ENCODE data around the gene MAGIX.
"Not testable (repeated sequence)": the region's sequence is repeated elsewhere in the genome, so short reads cannot be mapped to it uniquely, and the experiment has no call there.

MAGIX gene

GRCh38 chrX:49120091-49120490 lies 42.5 kb upstream of the MAGIX start:
- H4K20me1 ChIP-seq (ENCODE audit: insufficient read depth, low read length), result no peaks in the 10 kb centered on the region
- H3K9me3 ChIP-seq (ENCODE audit: low read length), result no peaks in the 10 kb centered on the region
- H3F3A ChIP-seq (ENCODE audit: insufficient read depth, low read length), result no peaks in the 10 kb centered on the region
- H3K36me3 ChIP-seq (ENCODE audit: insufficient read depth, low read length), result peaks cover 35% of the 10 kb centered on the region; the same call in 1 of the 2 replicates
- no peaks in the 10 kb centered on the region for H3K27me3 ChIP-seq (ENCODE audit: insufficient read depth, low read length)
- H3K4me2 ChIP-seq (ENCODE audit: low read length), result no peak overlapping the region
- no peak overlapping the region for H3K27ac ChIP-seq (ENCODE audit: low read depth, low read length, poor library complexity, severe bottlenecking)
- H3K9ac ChIP-seq (ENCODE audit: low read length), result no peak overlapping the region
- TF ChIP-seq EZH2 (IDR thresholded peaks at IDR 0.05; ENCODE audit: borderline replicate concordance, low read length), result no peak
- peaks cover 9% of the 10 kb centered on the region for H3K4me1 ChIP-seq (ENCODE audit: insufficient read depth, low read length, severe bottlenecking)
- H3K9me2 ChIP-seq (ENCODE audit: low read depth, low read length), result no peaks in the 10 kb centered on the region
- H3K79me2 ChIP-seq (ENCODE audit: insufficient read depth, low read length), result peaks cover 10% of the 10 kb centered on the region
- no peak overlapping the region for H3K4me3 ChIP-seq (ENCODE audit: low read depth, low read length, poor library complexity, severe bottlenecking)
- H2AFZ ChIP-seq (ENCODE audit: low read length), result no peak overlapping the region

- no peak overlapping the region for H3K27ac ChIP-seq (ENCODE audit: low read depth, low read length, poor library complexity, severe bottlenecking)
- peaks cover 13% of the 10 kb centered on the region; the same call in 1 of the 2 replicates for H3K36me3 ChIP-seq (ENCODE audit: insufficient read depth, low read length)
These were observed 40.1 kb upstream of the MAGIX start for GRCh38 chrX:49122499-49122898.

GRCh38 chrX:49127742-49128258 lies 34.8 kb upstream of the MAGIX start:
- H3K27me3 ChIP-seq (ENCODE audit: insufficient read depth, low read length); H3K9me3 ChIP-seq (ENCODE audit: low read length); H3K9ac ChIP-seq (ENCODE audit: low read length); H4K20me1 ChIP-seq (ENCODE audit: insufficient read depth, low read length); H3K36me3 ChIP-seq (ENCODE audit: insufficient read depth, low read length); H3K4me2 ChIP-seq (ENCODE audit: low read length); H2AFZ ChIP-seq (ENCODE audit: low read length); H3K9me2 ChIP-seq (ENCODE audit: low read depth, low read length); H3K4me3 ChIP-seq (ENCODE audit: low read depth, low read length, poor library complexity, severe bottlenecking); H3F3A ChIP-seq (ENCODE audit: insufficient read depth, low read length); H3K79me2 ChIP-seq (ENCODE audit: insufficient read depth, low read length); H3K27ac ChIP-seq (ENCODE audit: low read depth, low read length, poor library complexity, severe bottlenecking): not testable (repeated sequence)
- peaks cover 10% of the 10 kb centered on the region for H3K4me1 ChIP-seq (ENCODE audit: insufficient read depth, low read length, severe bottlenecking)

More at GRCh38 chrX:49122499-49122898, 40.1 kb upstream of the MAGIX start:
- Histone ChIP-seq H3K4me2 (ENCODE audit: low read length) (peak overlapping the region; percentile 98), H4K20me1 (ENCODE audit: insufficient read depth, low read length) (no peaks in the 10 kb centered on the region), H3K27me3 (ENCODE audit: insufficient read depth, low read length) (no peaks in the 10 kb centered on the region), H2AFZ (ENCODE audit: low read length) (no peak overlapping the region), H3K9me2 (ENCODE audit: low read depth, low read length) (no peaks in the 10 kb centered on the region), H3K9ac (ENCODE audit: low read length) (peak overlapping the region; percentile 100; the same call in 1 of the 2 replicates), H3K79me2 (ENCODE audit: insufficient read depth, low read length) (peaks cover 10% of the 10 kb centered on the region), H3K9me3 (ENCODE audit: low read length) (no peaks in the 10 kb centered on the region), H3K4me1 (ENCODE audit: insufficient read depth, low read length, severe bottlenecking) (peaks cover 9% of the 10 kb centered on the region), H3F3A (ENCODE audit: insufficient read depth, low read length) (no peaks in the 10 kb centered on the region), H3K4me3 (ENCODE audit: low read depth, low read length, poor library complexity, severe bottlenecking) (peak overlapping the region; percentile 99)
- TF ChIP-seq EZH2 (IDR thresholded peaks at IDR 0.05; ENCODE audit: borderline replicate concordance, low read length) (no peak), CTCF (IDR thresholded peaks at IDR 0.05; ENCODE audit: low read length) (no peak)

GRCh38 chrX:49129427-49129826 lies 33.1 kb upstream of the MAGIX start:
- H3K9ac ChIP-seq (ENCODE audit: low read length), result no peak overlapping the region; the same call in 1 of the 2 replicates

GRCh38 chrX:49132275-49132674 lies 30.3 kb upstream of the MAGIX start:
- not testable (repeated sequence) for H3K27me3 ChIP-seq (ENCODE audit: insufficient read depth, low read length); H3K4me2 ChIP-seq (ENCODE audit: low read length); H3K36me3 ChIP-seq (ENCODE audit: insufficient read depth, low read length); H3K9ac ChIP-seq (ENCODE audit: low read length); H3K27ac ChIP-seq (ENCODE audit: low read depth, low read length, poor library complexity, severe bottlenecking); H3K79me2 ChIP-seq (ENCODE audit: insufficient read depth, low read length); H3K4me1 ChIP-seq (ENCODE audit: insufficient read depth, low read length, severe bottlenecking); H4K20me1 ChIP-seq (ENCODE audit: insufficient read depth, low read length); H3K9me2 ChIP-seq (ENCODE audit: low read depth, low read length); H3K4me3 ChIP-seq (ENCODE audit: low read depth, low read length, poor library complexity, severe bottlenecking); H3K9me3 ChIP-seq (ENCODE audit: low read length); H3F3A ChIP-seq (ENCODE audit: insufficient read depth, low read length); H2AFZ ChIP-seq (ENCODE audit: low read length)

More at GRCh38 chrX:49129427-49129826, 33.1 kb upstream of the MAGIX start:
- Histone ChIP-seq H3K27ac (ENCODE audit: low read depth, low read length, poor library complexity, severe bottlenecking) (peak overlapping the region; percentile 21), H3K79me2 (ENCODE audit: insufficient read depth, low read length) (no peaks in the 10 kb centered on the region), H2AFZ (ENCODE audit: low read length) (peak overlapping the region; percentile 42; the same call in 1 of the 2 replicates), H3K4me2 (ENCODE audit: low read length) (no peak overlapping the region), H3K9me3 (ENCODE audit: low read length) (no peaks in the 10 kb centered on the region), H3K4me3 (ENCODE audit: low read depth, low read length, poor library complexity, severe bottlenecking) (no peak overlapping the region), H3K4me1 (ENCODE audit: insufficient read depth, low read length, severe bottlenecking) (peaks cover 7% of the 10 kb centered on the region), H4K20me1 (ENCODE audit: insufficient read depth, low read length) (no peaks in the 10 kb centered on the region), H3K36me3 (ENCODE audit: insufficient read depth, low read length) (no peaks in the 10 kb centered on the region), H3K27me3 (ENCODE audit: insufficient read depth, low read length) (no peaks in the 10 kb centered on the region), H3K9me2 (ENCODE audit: low read depth, low read length) (no peaks in the 10 kb centered on the region), H3F3A (ENCODE audit: insufficient read depth, low read length) (no peaks in the 10 kb centered on the region)
- TF ChIP-seq EZH2 (IDR thresholded peaks at IDR 0.05; ENCODE audit: borderline replicate concordance, low read length) (no peak), CTCF (IDR thresholded peaks at IDR 0.05; ENCODE audit: low read length) (no peak)

Measured in OCI-LY1 (cell line).